CD4-positive, alpha-beta T cell treated with Interleukin-17A for 4 hours (primary cell): ENCODE data around the gene KRT74.

Experiments used
- DNase-seq: peaks from one replicate; pipeline ENCODE4 v3.0.0-alpha.2; 2020; ENCODE audit warnings: mixed read lengths

Gene KRT74

DNA sequence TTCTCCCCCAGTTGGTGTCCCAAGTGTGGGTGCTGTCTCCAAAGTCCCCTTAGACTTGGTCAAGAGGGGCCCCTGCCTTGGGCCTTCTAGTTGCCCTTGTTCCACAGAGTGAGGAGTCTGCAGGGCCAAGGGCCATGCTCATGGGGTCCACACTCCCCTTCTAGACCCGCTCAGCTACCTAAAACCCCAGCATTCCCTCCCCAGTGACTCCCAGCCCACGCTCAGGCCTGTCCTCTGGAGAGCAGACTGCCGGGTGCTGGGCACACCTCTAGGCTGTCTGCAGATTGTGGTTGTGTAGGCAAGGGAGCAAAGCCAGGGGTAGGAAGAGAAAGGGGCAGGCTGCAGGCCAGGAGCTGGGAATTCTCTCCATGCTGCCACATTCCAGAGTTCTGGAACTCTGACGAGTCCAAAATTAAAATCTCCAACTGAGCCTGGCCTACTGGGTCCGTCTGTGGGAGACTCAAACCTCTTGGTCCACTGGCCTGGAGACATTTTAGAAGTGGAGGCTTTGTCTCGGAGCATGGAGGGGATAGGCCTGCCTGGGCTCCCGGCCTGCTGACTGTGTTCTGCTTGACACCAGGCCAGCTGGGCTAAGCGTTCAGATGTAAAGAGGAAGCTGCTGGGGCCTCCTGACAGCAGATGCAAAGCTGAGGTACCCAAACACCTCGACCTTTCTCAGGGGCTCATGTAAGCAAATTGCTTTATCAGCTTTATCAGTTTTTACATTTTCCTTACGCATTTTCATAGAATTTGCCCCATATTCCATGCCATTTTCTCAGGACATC, 39.8 kb downstream of the KRT74 start:
- DNase-seq, result no peak

- no peak for DNase-seq
These were observed 41.0 kb downstream of the KRT74 start for GRCh38 chr12:52532636-52533035.

- DNase-seq, result no peak
These were observed 41.9 kb downstream of the KRT74 start for GRCh38 chr12:52531566-52532300.

GRCh38 chr12:52530905-52531304, 42.7 kb downstream of the KRT74 start:
- no peak for DNase-seq

GRCh38 chr12:52530366-52530765, 43.3 kb downstream of the KRT74 start:
- DNase-seq, result no peak

DNA sequence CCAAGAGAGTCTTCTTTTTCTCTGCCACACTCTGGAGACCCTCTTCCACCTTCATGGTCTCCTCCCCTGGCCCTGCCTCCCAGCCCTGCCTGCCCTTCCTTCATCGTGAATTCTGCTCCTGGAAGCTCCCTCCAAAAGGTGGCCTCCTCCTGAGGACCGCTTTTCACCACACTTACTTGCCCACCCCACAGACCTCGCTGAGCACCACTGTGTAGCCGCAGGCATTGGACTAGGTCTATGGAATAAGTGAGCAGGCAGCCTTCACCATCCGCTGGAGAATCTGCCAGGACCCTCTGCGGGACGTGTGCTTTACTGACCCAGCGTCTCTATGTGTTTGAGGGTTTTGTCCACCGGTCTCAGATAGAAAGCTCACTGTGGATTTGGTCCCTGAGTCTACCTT, 43.8 kb downstream of the KRT74 start:
- no peak for DNase-seq

DNA sequence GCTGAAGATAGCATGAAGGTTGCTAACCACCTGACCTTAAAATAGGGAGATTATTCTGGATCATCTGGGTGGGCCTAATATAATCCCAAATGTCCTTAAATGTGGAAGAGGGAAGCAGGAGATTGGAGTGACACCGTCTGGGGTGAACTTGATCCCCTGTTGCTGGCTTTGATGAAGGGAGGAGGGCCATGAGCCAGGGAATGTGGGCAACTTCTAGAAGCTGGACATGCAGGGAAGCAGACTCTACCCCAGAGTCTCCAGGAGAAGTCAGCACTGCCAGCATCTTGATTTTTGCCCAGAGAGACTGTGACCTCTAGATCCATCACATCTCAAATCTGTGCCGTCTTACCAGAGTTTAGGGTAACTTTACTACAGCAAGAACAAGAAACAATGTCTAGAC, 44.2 kb downstream of the KRT74 start:
- DNase-seq, result no peak

- no peak for DNase-seq
These were observed 45.0 kb downstream of the KRT74 start for GRCh38 chr12:52528641-52529143.

DNA sequence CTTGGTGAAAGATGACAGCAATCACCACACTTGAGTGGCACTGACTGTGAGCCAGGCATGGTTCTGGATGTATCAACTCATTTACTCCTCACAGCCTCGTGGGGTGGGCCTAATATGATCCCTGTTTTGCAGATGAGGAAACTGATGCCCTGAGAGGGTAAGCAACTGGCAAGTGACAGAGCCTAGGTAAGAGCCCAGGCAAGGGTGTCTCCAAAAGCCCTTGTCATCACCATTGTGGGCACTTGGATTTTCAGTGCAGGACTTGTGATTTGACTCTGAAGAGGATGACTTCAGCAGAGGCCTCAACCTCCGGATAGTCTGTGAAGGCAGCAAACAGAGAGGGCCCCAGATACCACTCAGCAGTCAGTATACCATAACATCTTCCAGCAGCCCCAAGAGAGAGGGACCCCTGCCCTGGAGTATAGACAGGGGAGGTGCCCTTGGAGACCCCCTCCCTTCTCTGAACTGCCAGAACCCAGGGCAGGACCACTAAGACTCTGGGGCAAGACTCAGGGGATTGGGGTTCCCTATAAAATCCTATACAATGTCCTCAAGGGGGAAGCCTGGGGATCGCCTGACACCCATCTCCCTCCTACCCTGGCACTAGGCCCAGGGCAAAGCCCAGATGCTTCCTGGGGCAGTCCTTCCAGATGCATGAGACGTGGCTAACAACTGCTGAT, 46.4 kb downstream of the KRT74 start:
- DNase-seq, result no peak

GRCh38 chr12:52526511-52526951, 47.1 kb downstream of the KRT74 start:
- DNase-seq, result no peak

DNA sequence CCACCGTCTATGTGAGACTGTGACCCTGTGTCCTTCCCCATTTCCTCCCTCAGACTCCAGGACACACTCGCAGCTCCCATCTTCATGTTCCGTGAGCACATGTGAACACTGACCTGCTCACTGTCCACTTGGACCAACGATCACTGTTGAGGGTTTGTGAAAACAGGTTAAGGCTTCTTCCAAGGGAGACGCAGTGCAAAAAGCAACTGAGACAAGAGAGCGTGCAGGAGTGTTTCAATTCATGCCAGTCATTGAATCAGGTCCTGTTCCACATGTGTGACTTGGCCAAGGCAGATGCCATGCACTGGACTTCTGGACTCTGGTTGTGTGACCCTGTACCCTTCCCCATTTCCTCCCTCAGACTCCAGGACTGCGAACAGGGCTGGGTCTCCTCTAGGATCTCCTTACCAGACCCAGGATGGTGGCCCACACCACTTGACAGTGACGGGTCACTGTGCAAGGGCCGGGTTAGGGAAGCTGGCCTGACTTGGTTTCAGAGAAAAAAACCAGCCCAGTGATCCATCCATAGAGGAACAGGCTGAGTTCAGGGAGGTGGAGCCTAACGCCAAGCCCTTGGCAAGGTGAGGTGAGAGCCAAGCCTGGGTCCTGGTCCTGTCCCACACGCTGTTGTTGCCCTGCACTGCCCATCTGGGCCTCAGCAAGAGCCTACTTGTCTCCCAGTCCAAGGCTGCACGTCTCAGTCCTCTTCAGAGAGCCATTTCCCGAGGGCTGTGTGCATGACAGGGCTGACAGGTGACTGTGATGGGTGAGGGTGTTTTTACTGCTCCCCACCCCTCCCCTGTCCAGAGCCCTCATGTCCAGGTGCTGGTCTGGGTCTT, 47.8 kb downstream of the KRT74 start:
- no peak for DNase-seq

- no peak for DNase-seq
These were observed 48.6 kb downstream of the KRT74 start for GRCh38 chr12:52524898-52525591.

- no peak for DNase-seq
These were observed 49.3 kb downstream of the KRT74 start for GRCh38 chr12:52524241-52524897.

- no peak for DNase-seq
These were observed 49.8 kb downstream of the KRT74 start for GRCh38 chr12:52523824-52524223.

DNA sequence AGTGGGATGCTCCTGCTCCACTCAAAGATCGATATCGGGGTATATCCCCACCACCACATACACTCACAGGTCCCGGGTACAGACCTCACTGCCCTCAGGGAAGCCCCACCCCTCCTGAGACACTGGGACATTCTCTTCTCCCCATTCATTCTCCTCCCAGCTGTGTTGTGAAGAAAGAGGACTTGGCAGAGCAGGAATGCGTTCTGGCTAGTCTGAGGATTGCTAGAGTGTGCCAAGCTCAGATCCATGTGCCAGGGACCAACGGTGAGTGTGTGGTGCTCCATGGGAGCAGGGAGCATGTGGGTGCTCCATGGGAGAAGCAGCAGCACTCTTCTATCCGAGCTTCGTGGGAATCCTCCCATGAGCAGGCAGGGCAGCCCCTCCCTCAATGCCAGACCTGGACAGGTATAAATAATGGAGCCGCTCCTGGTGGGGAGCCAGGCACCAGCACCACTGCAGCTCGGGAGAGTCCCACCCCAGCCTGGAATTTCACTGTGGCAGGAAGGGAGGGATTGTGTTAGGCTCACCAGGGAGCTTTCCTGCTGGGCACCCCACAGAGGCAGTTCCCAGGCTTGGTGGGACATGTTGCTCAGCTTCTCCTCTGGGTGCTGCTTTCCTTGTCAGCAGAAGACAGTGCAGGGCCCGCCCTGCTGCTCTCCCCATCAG, 51.2 kb downstream of the KRT74 start:
- DNase-seq, result no peak

DNA sequence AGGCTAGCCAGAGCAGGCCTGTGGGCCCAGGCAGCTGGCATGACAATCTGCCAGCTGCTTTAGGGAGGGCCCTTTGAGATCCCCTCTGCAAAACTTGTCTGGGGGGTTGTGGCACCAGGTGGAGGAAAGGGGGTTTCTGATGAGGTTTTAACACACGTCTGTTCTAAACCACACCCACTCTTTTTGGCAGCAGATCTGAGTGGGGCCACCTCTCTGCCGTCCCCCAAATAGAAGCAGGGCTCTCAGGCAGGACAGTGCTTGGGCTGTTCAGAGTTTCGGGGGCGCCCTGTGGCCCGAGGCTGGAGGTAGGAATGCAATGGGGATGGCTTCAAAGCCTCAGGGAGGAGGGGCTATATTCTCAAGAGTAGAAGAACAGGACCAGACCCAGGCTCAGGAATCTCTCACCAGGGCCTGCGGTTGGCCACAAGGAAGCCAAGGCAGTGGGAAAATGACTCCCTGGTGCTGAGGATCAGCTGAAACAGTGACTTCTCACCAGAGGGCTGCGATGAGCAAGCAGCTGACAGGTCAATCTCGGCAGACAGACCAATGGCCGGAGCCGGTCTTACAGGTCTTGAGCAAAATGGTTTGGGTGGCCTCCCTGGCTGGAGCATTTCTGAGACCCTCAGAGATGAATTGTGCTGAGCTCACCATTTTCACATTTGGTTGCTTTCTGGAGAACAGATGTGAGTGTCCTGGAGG, 51.9 kb downstream of the KRT74 start:
- no peak for DNase-seq

- DNase-seq, result no peak
These were observed 52.5 kb downstream of the KRT74 start for GRCh38 chr12:52521175-52521567.

DNA sequence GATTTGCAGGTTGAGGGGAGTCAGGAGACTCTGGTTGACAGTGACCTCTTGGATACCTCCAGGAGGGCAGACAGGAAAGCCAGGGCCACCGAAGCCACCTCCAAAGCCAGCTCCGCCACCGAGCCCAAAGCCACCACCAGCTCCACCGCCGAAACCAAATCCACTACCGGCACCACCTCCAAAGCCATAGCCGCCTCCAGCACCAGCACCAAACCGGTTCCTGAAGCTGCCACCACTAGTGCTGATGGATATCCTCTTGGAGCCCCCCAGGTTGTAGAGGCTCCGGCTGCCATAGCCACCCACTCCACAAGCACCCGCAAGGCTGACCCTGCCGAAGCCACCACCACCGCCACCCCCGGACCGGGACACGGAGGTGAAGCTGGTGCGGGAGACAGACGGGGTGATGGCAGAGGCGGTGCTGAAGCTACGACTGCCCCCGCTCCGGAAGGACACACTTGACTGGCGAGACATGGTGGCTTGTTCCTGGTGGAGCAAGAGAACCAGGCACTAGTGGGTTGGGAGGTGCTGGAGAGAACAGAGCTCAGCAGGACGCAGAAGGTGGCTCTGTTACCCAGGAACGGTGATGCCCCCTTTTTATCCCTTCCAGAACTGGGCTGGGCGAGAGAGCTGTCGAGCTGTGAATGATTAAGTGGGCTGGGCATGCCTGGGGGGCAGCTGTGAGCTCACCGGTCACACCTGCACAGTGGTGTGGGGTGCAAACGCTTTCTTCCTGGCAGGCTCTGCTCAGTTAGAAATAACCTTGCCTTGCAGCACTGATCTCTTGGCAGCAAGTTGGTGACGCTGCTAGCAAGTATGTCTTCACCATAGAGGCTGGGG, 53.6 kb downstream of the KRT74 start, which contains the start of gene KRT5:
TSS of gene KRT5 (minus strand) at position 569 of the 837 bp plus-strand sequence. CDS start at position 471, 98 bp downstream.
- DNase-seq, result no peak

GRCh38 chr12:52519387-52519703, 54.3 kb downstream of the KRT74 start:
- no peak for DNase-seq
